Astrocyte of the cerebellum (primary cell): ENCODE data around the gene XXYLT1.
A peak's percentile ranks its signal among the peaks of the same experiment; 100 is the strongest.

Source experiments
- DNase-seq: peaks from one replicate; pipeline ENCODE4 v3.0.0-alpha.2; 2011; ENCODE audit warnings: low read depth
- H3K4me3 ChIP-seq: 2 replicates; pipeline ENCODE4 v1.5.1; 2011; ENCODE audit warnings: mild to moderate bottlenecking, low read depth, low read length, moderate library complexity
- in situ Hi-C: cut with HindIII; loops from 2 replicates; pipeline ENCODE4 v1.10.0; 2017; ENCODE audit warnings: low sequenced_read_pairs
- TF ChIP-seq, protein P1 (sequence below): IDR thresholded peaks from 2 replicates; pipeline ENCODE4 v1.5.1; 2012; ENCODE audit warnings: low read length, low read depth, moderate library complexity, mild to moderate bottlenecking; ENCODE audit errors: missing control alignments

The XXYLT1 gene

DNA sequence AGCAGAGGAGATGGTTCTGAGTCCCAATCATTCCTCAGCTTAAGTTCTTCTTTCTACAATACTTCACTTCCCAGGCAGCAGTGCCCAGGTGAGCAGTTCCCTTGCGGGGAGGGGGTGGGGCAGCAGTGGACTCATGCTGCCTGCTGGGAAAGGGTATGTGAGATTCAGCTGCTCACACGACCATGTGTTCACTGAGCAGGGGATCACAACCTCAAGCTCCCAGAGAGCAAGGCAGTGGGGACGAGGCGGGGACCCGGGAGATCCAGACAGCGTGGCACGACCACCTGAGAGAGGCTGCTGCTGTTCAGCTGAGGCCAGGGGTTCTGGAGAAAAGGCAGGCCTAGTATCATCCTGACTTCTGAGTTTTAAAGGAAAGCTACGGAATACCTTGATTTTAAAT lies 166.6 kb downstream of the XXYLT1 start:
- no peak overlapping the region for H3K4me3 ChIP-seq
- DNase-seq: no peak
- TF ChIP-seq, protein P1, sequence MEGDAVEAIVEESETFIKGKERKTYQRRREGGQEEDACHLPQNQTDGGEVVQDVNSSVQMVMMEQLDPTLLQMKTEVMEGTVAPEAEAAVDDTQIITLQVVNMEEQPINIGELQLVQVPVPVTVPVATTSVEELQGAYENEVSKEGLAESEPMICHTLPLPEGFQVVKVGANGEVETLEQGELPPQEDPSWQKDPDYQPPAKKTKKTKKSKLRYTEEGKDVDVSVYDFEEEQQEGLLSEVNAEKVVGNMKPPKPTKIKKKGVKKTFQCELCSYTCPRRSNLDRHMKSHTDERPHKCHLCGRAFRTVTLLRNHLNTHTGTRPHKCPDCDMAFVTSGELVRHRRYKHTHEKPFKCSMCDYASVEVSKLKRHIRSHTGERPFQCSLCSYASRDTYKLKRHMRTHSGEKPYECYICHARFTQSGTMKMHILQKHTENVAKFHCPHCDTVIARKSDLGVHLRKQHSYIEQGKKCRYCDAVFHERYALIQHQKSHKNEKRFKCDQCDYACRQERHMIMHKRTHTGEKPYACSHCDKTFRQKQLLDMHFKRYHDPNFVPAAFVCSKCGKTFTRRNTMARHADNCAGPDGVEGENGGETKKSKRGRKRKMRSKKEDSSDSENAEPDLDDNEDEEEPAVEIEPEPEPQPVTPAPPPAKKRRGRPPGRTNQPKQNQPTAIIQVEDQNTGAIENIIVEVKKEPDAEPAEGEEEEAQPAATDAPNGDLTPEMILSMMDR: no peak
- in situ Hi-C loops: no loop called here

DNA sequence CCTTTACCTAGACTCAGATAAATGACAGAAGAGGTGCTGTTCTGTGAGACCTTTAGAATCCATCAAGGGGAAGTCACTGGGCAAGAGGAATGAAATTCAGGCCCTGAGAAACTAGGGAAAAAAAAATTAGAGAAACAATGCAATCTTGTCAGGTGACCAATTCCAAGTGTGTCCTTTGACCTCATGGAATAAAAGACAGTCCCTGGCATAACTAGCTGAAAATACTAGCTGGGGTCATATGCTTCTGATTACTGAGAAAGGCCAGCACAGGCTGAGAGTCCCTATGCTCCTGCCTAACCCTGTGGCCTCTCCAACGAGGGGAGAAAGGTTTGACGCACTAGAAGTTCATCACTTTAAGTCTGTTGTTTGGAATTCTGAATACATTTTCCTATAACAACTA lies 167.3 kb downstream of the XXYLT1 start:
- in situ Hi-C loops: no loop called here
- no peak for DNase-seq
- TF ChIP-seq, protein P1: no peak
- H3K4me3 ChIP-seq: no peak overlapping the region

DNA sequence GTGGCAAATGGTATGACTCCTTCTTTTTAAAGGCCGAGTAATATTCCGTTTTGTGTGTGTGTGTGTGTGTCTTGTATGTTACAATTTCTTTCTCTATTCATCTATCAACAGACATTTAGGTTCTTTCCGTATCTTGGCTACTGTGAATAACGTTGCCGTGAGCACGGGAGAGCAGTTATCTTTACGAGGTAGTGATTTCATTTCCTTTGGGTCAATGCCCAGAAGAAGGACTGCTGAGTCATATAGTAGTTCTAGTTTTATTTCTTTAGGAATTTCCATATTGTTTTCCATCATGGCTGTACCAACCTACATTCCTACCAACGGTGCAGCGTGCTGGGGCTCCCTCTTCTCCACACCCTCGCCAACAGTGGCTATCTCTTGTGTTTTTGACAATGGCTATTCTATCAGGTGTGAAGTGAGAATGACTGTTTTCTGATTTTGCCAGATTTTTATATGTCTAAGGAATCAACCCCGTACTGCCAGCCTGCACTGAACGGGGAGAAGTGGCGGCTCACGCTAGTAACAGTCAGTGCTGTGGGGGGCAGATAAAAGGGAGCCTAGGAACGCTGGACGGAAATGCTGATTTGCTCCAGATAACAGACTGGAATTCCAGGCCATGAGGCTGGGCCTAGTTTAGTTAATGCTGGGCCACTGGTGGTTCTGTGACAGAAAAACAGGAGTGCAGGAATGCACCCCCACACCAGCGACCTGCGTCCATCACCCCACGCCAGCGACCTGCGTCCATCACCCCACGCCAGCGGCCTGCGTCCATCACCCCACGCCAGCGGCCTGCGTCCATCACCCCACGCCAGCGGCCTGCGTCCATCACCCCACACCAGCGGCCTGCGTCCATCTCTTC lies 168.1 kb downstream of the XXYLT1 start:
- TF ChIP-seq, protein P1: no peak
- DNase-seq: peak; percentile 87
- in situ Hi-C loops: no loop called here
- no peak overlapping the region for H3K4me3 ChIP-seq

DNA sequence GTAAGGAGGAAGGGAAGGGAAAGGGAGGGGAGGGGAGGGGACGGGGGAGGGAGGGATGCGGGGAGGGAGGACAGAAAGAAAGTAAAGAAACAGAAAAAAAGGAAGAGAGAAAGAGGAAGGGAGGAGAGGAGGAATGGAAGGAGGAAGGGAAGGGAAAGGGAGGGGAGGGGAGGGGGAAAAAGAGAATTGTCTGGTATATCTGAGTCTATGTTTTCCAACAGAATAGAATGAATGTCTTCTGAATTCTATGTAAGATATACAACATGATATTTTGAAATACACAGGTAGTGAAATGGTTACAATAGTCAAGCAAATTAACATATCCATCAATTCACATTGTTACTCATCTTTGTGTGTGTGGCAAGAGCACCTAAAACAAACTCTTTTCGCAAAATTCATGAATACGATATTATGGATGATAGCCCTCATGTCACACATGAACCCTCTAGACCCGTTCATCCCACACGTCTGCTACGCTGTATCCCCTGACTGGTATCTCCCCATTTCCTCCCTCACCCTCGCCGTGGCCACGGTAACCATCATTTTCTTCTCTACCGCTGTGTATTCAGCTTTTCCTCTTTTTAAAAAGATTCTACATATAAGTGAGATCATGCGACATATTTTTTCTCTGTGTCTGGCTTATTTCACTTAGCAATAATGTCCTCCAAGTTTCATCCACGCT lies 168.9 kb downstream of the XXYLT1 start:
- H3K4me3 ChIP-seq: no peak overlapping the region
- in situ Hi-C loops: no loop called here
- no peak for DNase-seq
- TF ChIP-seq, protein P1: no peak

DNA sequence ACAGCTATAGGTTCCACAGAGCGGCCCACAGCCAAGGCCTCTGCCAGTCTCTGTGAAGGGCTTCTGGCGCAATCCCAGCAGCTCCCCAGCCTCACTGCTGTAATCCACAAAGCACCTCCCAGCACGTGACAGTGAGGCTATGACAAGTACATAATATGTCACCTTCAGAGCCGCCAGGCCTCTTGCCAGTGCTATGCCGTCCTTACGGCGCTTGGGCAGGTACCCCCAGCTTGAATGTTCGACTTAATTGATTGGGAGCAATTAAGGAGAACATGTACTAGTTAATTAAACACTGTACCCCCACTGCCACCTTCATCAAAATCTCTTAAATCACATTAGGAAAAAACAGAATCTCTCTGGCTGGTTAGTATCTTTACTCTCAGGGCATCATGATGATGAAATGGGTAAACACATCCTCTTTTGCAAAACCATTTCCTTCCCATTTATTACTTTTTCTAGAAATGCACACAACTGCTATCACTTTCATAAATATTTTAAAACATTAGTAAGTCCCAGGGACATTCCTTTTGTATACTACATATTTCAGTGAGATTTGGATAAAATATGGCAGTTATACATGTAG lies 169.9 kb downstream of the XXYLT1 start:
- no peak overlapping the region for H3K4me3 ChIP-seq
- in situ Hi-C loops: no loop called here
- DNase-seq: no peak
- TF ChIP-seq, protein P1: no peak

DNA sequence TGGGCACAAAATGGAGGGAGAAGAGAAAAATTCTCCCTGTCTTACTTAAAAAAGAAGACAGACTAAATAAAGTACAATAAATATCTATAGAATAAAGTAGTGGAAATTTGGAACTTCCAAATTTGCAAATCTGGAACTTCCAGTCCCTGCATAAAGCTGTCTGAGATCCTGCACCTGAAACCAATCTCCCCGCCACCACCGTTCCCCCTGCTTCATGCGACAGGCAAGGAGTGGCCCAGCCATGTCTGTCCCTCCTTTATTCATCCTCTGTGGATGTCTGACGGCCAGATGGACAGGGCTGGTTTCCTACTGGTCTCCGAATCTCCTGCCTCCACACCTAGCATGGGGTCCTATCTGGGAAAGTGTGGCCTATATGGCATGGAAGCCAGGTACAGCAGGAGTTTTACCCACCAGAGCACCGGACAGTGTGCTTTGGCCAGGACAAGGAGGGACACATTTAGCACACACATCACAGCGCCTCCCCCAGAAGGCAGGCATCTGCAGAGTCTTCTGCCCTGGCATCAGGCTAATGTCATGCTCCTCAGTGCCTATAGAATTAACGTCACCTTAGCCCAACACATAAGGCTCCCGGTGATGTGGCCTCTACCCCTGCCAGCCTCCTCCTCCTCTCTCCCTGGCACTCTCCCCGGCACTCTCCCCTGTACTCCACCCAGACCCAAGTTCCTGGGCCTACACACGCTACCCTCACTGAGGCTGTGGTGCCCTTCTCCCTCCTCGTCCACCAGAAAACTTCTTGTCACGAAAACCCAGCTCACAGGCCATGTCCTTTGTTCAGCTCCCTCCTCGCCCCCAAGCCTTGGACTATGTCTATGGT lies 170.8 kb downstream of the XXYLT1 start:
- in situ Hi-C loops: no loop called here
- no peak for DNase-seq
- TF ChIP-seq, protein P1: no peak
- H3K4me3 ChIP-seq: no peak overlapping the region
